Measurements from ENCODE around the gene MISP.
"Not testable (repeated sequence)": the region's sequence is repeated elsewhere in the genome, so short reads cannot be mapped to it uniquely, and the experiment has no call there.

MISP gene

DNA sequence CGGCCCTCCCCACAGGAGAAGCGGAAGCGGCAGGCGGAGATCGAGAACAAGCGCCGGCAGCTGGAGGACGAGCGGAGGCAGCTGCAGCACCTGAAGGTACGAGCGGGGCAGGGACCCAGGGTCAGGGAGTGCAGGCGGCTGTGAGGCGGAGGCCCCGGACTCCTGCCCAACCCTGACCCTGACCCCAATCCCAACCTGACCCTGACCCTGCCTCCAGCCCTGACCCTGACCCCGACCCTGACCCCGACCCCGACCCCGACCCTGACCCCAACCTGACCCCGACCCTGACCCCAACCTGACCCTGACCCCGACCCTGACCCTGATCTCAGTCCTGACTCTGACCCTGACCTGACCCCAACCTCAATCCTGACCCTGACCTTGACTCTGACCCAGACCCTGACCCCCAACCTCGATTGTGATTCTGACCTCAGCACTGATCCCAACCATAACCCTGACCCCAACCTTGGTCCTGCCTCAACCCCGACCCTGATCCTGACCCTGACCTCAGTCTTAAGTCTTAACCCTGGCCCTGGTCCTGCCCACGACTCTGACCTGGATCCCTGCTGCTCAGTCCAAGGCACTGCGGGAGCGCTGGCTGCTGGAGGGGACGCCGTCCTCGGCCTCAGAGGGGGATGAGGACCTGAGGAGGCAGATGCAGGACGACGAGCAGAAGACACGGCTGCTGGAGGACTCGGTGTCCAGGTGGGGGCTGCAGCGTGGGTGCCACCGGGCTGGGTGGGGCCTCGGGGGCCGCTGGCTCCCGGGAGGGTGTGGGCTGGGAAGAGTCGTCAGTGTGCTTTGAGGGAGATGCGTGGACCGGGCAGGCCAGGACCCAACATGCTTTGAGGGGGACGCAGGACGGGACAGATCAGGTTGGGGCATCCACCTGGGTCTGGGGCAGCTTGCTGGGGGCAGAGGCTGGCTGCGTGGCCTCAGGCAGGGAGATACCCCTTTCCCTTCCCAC, 23.6 kb upstream of the MISP start:
- no peak for DNase-seq

DNA sequence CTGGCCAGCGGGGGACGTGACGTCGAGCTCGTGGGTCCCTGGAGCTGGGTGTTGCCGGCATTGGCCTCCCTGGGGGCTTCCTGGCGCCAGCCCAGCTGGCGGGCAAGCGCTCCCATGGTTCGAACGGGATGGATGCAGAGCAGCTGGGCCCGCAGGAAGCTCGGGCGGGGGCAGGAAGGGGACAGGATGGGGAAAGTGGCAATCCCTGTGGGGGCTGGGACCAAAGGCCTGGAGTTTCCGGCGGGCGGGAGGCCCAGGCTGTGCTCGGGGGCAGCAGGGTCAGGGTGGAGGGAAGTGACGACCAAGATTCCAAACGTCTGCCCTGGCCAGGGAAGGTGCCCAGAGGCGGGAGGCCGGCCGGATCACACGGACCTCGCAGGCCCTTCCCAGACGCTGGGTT, 22.9 kb upstream of the MISP start:
- no peak for DNase-seq

DNA sequence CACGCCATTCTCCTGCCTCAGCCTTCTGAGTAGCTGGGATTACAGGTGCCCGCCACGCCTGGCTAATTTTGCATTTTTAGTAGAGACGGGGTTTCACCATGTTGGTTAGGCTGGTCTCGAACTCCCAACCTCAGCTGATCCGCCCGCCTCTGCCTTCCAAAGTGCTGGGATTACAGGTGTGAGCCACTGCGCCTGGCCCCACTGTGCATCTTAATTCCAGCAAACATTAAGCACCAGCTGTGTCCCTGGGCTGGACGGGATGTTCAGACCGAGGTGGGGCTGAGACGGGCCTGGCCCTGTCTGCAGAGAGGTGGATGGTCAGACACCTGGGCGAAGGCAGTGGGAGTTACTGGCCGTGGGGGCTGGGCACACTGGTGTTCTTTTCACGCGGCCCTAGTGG, 21.3 kb upstream of the MISP start:
- DNase-seq: not testable (repeated sequence)

DNA sequence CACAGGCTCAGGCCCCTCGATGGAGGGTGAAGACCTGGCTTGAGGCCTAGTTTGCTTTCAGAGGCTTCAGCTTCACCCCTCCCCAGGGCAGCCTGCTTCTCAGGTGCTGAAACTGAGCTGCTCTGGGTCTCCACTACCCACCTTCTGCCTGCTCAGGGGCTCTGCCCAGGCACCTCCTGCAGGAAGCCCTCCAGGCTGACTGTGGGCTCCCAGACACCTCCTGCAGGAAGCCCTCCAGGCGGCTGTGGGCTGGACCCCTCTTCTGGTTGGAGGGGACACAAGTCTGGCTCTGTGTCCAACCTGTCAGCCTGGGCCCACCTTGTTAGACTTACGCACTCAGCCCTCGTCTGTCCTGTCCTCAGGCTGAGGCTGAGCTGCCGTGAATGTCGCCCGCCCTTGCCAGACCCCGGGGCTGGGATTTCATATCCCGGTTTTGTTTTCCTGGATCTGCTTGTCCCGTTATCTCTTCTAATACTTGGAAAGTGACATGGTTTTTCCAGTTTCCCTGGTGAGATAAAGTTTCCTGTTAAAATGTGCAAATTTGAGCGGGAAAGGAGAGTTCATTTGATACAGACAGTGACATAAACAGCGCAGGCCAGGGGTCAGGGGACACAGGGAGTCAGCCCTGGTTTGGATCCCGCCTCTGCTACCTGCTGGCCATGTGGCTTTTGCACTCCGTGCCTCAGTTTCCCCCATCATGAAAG, 20.8 kb upstream of the MISP start:
- DNase-seq: no peak

DNA sequence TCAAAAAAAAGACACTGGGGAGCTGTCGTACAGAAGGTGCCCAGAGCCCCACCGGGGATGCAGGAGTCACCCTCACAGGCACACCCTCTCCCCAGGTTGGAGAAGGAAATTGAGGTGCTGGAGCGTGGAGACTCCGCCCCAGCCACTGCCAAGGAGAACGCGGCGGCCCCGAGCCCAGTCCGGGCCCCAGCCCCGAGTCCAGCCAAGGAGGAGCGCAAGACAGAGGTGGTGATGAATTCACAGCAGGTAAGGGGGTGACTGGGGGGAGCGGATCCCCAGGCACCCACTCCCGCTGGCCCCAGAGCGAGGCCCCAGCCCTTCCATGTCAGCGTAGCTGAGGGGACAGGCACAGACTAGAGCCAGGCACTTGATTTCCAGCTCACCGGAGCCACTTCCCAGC, 19.9 kb upstream of the MISP start:
- no peak for DNase-seq

DNA sequence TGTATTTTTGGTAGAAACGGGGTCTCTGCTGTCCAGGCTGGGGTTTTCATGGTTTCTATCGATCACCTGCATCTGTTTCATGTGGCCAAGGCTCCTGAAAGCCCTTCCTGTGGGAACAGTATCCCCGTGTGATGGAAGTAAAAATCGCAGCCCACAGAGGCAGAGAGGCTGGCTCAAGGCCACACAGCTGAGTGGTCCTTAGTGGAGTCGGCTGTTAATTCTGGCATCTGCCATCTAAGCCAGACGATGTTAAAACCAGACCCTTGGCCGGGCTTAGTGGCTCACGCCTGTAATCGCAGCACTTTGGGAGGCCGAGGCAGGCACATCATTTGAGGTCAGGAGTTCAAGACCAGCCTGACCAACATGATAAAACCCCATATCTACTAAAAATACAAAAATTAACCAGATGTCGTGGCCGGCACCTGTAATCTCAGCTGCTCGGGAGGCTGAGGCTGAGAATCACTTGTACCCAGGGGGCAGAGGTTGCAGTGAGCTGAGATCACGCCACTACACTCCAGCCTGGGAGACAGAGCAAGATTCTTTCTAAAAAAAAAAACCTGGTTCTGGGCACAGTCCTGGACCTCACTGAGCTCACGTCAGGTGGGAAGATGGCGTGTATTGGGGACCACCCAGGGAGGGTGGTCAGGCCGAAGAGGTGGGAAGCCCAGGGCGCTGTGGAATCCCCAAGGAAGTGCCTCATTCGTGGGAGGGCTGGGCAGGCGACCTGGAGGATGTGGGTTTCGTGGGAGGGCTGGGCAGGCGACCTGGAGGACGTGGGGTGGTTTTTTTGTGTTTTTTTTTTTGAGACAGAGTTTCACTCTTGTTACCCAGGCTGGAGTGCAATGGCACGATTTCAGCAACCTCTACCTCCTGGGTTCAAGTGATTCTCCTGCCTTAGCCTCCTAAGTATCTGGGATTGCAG, 18.5 kb upstream of the MISP start:
- DNase-seq: no peak

DNA sequence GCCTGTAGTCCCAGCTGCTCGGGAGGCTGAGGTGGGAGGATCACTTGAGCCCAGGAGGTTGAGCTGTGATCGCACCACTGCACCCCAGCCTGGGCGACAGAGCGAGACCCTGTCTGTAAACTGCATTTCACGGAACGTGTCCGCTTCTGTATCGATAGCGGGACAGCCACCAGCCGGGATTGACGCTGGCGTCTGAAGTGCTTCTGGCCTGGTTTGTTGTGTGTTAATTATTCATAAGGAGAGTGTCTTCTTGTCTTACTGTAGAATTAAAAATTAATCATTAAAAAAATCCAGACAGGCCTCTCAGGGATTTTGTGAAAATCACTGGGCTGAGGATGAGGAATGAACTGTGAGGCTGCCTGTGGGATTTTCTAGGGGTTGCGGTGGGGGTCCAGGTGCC, 16.2 kb upstream of the MISP start:
- no peak for DNase-seq

DNA sequence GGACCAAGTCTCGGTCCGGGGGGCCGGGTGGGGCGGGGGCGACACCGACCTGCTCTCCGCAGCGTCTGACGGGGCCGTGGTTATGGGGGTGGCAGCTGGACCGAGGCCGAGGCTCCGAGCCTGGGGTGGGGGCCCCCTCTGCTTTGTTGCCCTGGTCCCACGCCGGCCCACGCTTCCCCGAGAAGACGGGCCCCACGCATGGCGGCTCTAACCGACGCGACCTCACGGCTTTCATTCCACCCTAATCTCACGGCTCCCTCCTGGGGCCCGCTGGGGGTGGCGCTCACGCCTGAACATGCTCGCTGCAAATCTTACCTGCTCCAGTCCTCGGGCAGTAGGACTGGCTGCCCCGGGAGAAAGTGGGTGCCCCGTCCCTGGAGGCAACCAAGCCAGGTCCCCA, 14.8 kb upstream of the MISP start:
- DNase-seq: no peak

DNA sequence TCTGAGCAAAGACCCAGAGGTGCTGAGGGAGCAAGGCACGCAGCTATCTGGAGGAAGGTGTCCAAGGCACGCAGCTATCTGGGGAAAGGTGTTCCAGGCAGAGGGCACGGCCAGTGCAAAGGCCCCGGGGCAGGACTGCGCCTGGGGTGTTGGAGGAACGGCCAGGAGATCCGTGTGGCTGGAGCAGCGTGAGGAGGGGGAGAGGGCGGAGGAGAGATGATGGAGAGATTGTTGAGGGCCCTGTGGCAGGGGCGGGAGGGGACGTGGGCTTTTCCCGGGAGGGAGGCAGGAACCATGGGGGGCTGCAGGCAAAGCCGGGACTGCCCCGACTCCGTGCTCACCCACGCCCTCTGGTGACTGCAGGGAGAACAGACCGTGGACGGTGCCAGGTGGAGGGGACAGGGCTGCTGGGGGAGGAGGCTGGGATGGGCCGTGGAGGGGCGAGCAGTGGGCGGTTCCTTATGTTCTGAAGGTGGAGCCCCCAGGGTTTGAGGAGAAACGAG, 13.3 kb upstream of the MISP start:
- peak; percentile 24 for DNase-seq

DNA sequence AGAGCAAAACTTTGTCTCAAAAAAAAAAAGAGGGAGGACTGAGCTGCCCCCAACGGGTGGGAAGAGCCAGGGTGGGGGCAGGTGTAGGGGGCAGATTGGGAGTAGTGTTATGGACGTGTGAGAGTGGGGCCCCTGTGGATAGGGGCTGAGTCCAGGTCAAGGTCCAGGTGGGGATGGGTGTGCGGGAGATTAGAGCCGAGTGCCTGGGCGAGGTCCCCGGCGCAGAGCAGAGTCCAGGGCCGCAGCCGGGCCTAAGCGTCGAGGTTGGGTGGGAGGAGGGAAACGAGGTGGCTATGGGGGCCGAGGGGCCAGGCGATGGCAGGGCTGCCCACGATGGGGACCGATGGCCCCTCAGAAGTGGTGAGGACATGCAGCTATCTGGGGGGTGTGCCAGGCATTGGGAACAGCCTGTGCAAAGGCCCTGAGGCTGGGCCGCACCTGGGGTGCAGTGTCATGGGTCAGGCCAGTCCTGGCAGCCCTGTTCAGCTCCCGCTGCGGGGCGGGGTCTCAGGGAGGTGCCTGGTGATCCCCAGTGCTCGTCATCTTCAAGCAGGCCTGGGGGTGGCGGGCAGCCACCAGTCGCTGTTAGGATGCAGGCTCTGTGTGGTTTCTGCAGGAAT, 12.3 kb upstream of the MISP start:
- DNase-seq: no peak

DNA sequence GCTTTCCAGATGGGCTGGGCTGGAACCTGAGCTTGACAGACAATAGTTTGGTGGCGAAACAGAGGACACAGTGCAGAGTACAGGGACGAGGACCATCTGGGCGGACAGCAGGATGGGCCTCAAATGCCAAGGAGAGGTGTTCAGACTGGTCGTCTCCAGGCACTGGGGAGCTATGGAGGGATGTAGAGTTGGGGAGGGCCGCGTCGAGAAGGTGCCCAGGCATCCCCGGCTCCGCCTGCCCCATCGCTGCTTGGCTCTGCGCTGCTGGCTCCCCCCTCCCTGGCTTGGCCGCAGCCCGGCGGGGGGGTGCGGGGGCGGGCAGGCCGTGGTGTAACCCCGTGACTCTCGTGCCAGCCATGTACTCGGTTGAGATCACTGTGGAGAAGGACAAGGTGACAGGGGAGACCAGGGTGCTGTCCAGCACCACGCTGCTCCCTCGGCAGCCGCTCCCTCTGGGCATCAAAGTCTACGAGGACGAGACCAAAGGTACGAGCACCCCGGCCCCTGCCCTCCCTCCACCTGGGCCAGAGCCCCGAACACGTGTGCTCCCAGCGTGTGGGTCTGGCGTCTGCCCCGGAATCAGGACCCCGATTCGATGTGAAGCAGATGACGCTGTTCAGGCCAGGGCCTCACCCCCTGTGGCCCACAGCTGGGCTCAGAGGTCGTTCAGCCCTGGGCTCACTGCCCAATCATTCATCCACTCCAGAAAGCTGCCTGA, 10.8 kb upstream of the MISP start:
- DNase-seq: no peak

DNA sequence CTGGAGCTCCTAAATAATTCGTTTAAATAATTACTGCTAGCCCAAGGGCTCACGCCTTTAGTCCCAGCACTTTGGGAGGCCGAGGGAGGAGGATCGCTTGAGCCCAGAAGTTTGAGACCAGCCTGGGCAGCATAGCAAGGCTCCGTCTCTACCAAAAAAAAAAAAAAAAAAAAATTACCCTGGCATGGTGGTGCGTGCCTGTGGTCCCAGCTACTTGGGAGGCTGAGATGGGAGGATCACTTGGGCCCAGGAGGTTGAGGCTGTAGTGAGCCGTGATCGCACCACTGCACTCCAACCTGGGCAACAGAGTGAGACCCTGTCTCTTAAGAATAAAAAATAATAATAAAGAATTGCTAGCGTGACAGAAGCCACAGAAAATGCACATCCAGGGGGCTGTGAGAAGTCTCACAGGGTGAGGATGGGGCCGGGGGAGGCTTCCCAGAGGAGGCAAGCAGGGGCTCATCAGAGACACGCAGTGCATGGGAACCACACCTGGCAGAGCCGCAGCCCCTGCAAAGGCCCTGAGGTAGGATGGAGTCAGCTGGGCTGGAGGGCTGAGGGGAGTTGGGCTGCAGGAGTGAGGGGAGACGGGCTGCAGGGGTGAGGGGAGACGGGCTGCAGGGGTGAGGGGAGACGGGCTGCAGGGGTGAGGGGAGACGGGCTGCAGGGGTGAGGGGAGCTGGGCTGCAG, 10.0 kb upstream of the MISP start:
- DNase-seq: not testable (repeated sequence)

DNA sequence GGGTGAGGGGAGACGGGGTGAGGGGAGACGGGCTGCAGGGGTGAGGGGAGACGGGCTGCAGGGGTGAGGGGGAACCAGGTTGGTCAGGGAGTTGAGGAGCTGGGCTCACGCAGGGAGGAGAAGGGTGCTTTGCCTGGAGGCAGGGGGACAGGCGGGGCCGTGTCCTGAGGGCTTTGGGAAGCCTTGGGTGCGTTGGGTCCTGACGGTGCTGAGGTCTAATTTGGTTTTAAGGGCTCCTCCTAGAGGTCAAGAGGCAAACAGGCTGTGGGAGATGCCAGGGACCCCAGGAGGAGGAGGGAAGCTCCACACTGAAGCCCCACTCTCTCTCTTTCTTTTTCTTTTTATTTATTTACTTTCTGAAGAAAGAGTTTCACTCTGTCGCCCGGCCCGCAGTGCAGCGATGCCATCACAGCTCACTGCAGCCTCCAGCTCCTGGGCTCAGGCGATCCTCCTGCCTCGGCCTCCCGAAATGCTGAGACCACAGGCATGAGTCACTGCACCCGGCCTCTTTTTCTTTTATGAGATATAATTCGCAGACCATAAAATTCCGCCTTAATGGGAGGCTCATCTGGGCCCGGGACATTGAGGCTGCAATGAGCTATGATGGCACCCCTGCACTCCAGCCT, 9.3 kb upstream of the MISP start:
- DNase-seq: no peak

DNA sequence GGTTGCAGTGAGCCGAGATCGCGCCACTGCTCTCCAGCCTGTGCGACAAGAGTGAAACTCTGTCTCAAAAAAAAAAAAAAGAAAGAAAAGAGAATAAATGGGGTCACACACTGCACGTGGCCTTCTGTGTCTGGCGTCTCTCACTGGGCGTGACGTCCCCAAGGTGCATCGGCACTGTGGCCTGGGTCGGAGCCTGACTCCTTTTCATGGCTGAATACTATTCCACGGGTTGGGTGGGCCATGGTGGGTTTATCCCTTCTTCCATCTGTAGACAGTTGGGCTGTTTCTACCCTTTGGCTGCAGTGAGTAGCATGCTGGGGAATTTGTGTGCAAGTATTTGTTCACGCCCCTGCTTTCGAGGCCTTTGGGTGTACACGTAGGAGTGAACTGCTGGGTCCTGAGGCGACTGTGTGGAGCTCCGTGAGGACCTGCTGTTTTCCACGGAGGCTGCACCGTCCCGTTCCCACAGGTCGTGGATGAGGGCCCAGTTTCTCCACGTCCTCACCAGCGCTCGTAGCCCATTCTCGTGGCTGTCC, 8.3 kb upstream of the MISP start:
- DNase-seq: no peak

DNA sequence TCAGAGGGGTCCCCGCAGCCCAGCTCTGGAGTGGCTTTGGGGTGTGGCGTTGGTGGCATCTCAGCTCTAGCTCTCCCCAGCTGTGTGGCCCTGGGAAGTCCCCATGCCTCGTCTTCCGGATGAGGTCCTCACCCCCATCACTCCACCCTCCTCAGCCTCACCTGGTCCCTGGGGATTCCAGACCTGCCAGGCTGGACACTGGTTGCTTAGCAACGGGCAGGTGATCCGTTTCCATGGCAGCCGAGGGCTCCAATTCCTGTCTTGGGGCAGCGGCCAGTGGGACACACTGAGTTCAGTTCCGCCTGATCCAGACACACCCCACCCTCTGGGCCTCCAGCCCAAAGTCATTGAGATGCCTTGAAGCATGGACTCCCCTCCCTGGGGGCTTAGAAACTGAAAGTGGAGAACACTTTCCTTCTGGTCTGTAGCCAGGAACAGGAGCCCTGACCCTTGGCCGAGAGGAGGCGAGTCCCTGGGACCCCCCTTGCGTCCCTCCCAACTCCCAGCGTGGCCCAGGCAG, 7.7 kb upstream of the MISP start:
- peak; percentile 52 for DNase-seq

DNA sequence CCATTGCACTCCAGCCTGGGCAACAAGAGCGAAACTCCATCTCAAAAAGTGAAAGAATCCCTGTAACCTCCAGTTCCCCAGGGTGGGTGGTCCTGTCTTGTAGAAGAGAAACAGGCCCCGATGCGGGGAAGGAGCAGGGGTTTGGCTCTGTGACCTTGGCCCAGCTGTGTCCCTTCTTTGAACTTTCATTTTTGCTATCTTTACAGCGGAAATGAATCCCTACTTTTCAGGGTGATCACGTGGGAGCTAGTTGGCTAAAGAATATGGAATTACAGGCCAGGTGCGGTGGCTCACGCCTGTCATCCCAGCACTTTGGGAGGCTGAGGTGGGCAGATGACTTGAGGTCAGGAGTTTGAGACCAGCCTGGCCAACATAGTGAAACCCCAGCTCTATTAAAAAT, 5.8 kb upstream of the MISP start:
- not testable (repeated sequence) for DNase-seq

DNA sequence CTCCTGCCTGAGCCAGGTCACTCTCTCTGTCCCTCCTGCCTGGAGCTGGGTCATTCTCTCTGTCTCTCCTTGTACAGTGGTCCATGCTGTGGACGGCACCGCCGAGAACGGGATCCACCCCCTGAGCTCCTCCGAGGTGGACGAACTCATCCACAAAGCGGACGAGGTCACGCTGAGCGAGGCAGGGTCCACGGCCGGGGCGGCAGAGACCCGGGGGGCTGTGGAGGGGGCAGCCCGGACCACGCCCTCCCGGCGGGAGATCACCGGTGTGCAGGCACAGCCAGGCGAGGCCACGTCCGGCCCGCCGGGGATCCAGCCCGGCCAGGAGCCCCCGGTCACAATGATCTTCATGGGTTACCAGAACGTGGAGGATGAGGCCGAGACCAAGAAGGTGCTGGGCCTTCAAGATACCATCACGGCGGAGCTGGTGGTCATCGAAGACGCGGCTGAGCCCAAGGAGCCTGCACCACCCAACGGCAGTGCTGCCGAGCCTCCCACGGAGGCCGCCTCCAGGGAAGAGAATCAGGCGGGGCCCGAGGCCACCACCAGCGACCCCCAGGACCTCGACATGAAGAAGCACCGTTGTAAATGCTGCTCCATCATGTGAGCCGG, 4.6 kb upstream of the MISP start:
- DNase-seq: no peak

DNA sequence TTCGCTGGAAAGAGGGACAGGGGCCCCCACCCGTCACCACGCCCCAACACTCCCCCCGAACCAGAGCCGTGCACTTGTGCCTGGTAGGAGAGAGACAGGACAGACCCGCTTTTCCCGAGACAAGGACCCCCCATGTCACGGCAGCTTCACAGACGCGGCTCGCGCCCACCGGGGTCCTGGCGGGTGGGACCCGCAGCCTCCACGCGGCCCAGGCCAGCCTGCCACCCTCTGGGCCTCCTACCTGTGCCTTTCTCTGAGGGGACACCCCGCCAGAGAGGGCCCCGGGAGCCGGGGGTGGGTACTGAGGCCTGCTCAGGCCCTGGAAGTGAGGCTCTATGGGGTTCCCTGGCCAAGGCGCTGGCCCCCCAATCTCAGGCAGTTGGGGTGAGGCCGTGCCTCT, 4.0 kb upstream of the MISP start:
- DNase-seq: no peak

DNA sequence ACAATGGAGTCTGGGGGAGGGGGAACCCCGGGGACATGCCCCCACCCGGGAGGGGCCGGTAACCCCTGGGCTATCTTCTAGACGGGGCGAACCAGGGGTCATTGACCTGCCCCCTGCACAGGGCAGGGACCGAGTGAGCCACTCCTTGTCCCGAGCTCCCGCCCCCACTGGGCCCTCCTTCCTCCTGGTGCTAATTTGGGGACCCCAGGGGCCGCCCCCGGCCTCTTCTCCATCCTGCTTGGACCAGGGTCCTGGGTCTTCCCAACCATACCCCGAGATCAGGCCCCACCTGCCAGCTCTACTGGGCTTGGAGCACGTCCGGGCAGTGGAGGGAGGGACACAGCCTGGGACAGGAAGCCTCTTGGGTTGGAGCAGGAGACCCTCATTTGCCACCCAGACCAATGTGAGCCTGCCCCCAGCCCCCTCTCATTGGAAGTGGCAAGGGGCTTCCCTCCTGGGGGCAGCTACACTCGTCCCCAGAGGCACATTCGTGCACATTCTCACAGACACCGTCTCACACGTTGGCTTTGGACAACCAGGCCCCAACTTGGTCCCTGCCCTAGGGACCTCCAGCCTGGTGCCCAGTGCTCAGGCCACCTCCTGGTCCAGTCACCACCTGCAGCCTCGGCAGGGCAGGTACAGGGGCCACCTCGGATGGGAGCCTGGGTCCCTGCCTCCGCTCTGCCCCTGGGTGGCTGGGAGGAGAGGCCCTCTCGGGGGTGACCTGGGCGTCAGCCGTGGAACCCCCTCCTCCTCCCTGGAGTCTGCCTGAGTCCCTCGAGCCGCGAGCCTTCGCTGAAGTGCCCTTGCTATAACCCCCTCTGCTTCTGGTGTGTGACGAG, 3.3 kb upstream of the MISP start:
- no peak for DNase-seq
